GM18858 (cell line): ENCODE results near the gene RASSF10.
"Not testable (repeated sequence)": the region's sequence is repeated elsewhere in the genome, so short reads cannot be mapped to it uniquely, and the experiment has no call there.

Experiments used
- ATAC-seq: cut with Tn5 transposase; IDR thresholded peaks from one replicate; pipeline ENCODE4 v1.9.1; 2021; ENCODE audit not compliant: unreplicated experiment

The RASSF10 gene

GRCh38 chr11:13019313-13019712 is 10.2 kb downstream of the RASSF10 start:
- ATAC-seq: no peak

- no peak for ATAC-seq
Observed at GRCh38 chr11:13023423-13023822, 14.3 kb downstream of the RASSF10 start.

GRCh38 chr11:13026722-13027121 is 17.6 kb downstream of the RASSF10 start:
- no peak for ATAC-seq

DNA sequence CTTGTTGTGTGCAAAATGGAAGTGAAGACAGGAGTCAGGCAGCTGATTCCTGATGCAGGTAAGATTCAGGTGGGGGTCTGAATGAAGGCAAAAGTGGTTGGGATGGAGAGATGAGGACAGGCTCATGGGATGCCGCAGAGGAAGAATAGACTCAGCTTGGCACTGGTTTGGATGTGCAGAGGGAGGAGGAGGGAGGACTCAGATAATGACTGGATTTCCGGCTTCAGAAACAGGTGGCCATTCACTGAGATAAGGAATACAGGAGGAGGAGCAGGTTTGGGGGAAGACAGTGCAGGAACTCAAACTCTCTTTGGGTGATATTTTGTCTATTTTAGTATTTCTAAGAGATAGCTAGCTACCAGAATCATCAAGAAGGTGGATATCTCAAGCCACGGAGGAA is 19.2 kb downstream of the RASSF10 start:
- no peak for ATAC-seq

GRCh38 chr11:13029872-13030271 is 20.8 kb downstream of the RASSF10 start:
- no peak for ATAC-seq

DNA sequence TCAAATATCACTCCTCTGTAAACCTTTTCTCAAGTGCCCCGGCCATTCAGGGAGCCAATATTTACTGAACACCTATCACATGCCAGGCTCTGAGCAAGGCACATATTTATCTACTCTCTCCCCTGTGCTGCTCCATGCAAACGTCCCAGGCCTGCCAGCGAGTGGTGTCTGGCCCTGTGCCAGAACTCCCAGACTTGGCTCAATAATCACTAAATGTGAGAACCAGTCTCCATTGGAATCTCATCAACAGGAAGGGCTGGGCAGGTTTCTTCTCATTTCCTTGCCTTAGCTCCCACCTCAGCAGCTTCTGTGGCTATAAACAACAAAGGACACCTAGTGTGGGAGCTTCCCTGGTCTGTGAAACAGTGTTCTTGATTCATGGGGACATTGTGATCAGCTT is 21.7 kb downstream of the RASSF10 start:
- ATAC-seq: no peak

- ATAC-seq: no peak
Observed at GRCh38 chr11:13031349-13031748, 22.2 kb downstream of the RASSF10 start.

- ATAC-seq: no peak
Observed at GRCh38 chr11:13033760-13034533, 24.8 kb downstream of the RASSF10 start.

DNA sequence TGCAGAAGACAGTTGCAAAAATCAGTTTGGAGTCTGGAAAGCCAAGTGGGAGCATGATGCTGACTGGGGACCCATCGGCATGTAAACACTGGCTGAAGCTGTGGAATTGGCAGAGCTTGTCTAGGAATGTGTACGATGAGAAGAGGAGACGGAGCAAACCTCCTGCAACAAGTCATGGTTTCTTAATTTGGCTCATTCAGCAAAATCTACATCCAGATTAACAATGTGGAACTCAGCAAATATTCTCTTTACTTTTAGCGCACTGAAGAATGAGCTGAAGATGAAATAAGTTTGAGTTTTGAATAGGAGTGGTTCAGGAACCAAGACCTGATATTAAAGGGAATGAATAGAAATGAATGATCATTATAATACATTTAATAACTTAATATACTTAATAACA is 26.6 kb downstream of the RASSF10 start:
- ATAC-seq: no peak

DNA sequence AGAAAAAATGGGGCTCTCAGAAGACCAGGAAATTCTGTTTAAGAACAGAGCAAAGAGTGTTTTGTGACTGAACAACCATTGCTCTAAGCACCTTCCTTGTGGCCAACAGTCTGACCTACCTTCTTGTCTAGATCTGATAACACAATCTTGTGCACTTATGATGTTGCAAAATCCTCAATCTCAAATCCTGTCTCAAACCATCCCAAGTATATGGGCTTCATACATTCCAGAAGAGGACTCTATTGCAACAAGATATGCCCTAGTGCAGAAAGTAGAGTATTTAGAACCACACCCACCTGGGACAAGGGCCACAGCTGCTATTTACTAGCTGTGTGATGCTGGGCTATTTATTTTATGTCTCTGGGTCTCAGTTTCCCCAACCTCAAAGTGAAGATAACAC is 27.1 kb downstream of the RASSF10 start:
- ATAC-seq: no peak

GRCh38 chr11:13038366-13038765 is 29.2 kb downstream of the RASSF10 start:
- ATAC-seq: no peak

DNA sequence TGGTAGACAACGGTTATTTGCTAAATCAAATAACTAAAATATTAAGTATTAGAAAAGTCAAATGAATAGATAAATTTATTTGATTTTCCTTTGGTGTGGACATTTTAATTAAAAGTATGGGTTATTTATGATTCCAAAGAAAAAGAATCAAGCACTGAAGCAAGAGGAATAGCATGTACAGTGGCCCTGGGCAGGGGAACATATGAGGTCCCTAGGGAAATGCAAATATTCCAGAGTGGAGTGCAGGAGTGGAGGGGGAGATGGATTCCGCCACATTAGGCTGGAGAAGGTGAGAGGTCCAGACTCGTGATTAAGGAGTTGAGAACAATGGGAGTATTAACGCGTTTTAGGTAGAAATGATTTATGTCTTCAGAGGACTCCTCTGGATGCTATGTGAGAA is 30.0 kb downstream of the RASSF10 start:
- no peak for ATAC-seq

DNA sequence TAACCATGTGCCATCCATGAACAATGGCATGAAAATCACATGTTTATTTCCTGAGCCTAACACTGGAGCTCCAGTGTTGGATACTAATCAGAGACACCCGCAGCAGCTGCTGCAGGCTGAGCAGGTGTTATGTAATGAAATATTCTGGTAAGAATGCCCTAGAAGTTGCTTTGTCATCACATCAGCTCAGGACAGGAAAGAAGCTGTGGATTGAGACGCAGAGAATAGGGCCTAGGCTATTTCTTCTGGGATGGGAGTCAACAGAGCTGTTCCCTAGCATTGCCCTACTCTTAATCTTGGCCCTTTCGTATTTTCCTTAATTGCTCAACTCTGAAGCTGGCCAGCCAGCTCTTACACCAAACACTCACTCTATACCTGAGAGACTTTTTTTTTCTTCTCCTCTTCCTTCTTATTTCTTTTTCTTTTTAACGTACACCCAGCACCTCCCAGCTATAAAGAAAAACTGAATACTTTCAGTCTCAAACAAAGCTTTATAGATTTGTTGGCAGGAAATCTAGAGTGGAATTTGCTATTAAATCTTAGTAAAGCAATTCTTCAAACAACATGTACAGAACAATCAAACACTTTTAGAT is 31.9 kb downstream of the RASSF10 start:
- ATAC-seq: no peak

- ATAC-seq: no peak
Observed at GRCh38 chr11:13042873-13043342, 33.8 kb downstream of the RASSF10 start.

- no peak for ATAC-seq
Observed at GRCh38 chr11:13043912-13044628, 35.0 kb downstream of the RASSF10 start.

GRCh38 chr11:13045089-13045488 is 36.0 kb downstream of the RASSF10 start:
- ATAC-seq: not testable (repeated sequence)

GRCh38 chr11:13045734-13046133 is 36.6 kb downstream of the RASSF10 start:
- no peak for ATAC-seq

DNA sequence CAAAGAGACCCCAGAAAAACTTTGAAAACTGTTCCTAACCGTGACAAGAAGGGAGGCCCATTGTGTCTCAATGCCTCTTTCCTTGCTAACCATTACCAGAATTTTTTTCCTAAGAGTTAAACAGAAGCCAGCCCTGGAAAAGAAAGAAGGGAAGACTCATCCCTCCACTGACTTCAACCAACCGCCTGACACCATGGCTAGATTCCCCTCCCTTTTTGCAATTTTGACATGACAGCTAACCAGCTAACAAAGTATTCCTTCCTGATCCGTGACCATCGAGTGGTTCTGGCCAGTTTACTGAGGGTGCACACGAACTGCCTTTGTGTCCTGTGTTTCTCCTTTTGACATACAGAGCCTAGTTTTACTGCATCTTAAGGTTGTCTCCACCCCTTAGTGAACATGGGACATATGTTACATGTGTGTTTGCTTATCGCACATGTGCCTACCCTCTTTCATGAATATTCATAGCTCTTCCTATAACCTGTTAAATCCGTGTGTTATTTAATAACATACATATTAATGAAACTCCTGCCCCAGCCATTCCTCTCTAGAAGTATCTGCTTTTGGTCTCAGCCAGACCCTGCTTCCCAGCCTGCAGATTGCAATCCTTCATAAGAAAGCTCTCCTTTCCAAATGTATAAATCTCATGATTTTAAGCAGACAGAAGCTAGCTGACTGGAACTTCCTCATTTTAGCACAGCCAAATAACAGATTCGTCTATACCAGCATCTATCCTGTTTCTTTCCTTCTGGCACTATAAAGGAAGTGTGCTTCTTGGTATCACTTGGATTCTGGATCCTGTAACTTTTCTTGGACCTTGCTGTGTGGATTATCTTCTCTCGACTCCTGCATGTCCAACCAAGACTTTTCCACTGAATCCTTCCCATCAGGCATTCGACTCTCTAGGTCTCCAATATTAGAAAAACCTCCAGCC is 37.8 kb downstream of the RASSF10 start:
- no peak for ATAC-seq

- no peak for ATAC-seq
Observed at GRCh38 chr11:13047884-13048283, 38.8 kb downstream of the RASSF10 start.

DNA sequence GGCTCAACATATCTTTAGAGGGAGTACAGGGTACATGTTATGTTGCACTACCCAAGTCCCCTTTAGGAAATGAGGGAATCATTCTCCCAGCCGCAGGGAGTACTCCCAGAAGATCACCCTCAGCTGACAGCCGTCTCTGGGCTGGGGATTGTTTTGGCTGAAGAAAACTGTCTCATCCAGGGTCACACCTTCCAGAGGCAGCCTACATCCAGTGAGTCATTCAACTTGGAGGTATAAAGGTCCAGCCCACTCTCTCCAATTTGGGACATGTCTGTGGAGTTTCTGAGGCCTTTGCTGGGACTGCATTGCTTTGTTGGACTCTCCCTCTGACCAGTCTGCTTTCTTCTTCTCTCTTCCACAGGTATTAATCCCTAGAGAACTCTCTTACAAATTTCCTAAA is 42.1 kb downstream of the RASSF10 start:
- no peak for ATAC-seq

- ATAC-seq: no peak
Observed at GRCh38 chr11:13052130-13052571, 43.0 kb downstream of the RASSF10 start.
